Measurements from ENCODE around the gene OR8U1.
"Not testable (repeated sequence)": the region's sequence is repeated elsewhere in the genome, so short reads cannot be mapped to it uniquely, and the experiment has no call there.

The OR8U1 gene

GRCh38 chr11:56375324-56375723, at the start of gene OR8U1:
OR8U1 (plus strand) TSS chr11:56375624; CDS start chr11:56375624, 0 bp downstream.
- no peak for DNase-seq

DNA sequence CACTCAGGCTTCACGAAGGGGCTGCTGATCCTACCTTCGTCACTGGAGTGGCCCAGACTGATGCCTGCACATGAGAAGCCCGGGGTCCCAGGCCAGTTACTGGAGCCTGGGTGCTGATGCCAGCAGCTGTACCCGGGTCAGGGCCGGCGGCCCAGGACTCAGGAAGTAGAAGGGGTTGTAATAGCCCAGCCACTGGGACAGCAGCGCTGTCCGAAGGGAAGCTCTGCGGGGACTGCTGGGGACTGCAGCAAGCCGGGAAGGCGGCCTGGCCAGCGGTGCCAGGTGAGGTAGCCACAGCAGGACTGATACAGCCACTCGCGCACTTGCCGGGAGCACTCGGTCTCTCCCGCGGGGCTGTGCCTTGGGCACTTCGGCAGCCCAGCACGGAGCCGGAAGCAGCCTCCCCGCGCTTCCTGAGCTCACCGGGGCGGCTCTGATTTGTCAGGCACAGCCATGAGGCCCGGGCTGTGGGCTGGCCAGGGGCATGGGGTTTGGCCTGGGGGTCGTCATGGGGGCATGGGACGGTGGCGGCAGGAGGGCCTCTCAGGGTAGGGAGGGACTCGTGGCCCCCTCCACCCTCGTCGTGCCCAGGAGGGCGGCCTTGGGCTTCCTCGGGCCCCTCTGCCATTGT, 43.4 kb upstream of the OR8U1 start:
- no peak for DNase-seq

DNA sequence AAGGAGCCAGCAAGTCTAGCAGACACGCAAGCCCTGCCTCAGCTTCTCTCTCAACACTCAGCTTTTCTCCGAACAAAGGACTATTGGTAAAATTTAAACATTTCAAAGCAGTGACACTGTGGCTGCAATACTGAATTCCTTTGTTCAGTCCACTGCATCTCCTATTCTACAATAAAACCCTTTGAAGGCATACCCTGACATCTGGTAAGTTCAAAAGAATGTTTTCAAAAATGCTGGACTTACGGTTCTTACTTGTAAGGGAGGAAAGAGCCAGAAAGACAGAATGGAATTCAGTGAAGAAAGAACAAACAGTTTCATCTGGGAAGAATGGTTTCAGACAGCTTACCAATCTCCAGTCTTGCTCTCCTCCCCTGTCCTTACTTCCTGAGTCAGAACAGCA, 42.3 kb upstream of the OR8U1 start:
- DNase-seq, result no peak

- no peak for DNase-seq
These were observed 35.1 kb upstream of the OR8U1 start for GRCh38 chr11:56340289-56340688.

DNA sequence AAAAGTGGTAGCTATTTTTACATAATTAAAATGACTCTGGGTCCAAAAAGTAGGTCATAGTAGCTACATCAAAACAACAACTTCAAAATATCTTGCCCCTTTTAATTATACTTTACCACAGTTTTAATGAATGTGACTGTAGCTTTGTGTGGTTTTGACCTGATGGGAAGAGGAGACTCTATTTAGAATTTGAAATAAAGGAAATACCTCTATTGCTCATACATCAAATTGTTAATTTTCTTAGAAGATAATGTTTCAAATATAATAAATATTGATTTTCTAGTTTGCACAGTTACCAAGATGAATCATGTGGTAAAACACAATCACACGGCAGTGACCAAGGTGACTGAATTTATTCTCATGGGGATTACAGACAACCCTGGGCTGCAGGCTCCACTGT, 29.7 kb upstream of the OR8U1 start, which contains the start of gene OR8K1:
Gene OR8K1, plus strand, starts transcription at position 301 of the 400 bp plus-strand sequence. Its CDS starts 0 bp downstream, at position 301.
- DNase-seq, result no peak

DNA sequence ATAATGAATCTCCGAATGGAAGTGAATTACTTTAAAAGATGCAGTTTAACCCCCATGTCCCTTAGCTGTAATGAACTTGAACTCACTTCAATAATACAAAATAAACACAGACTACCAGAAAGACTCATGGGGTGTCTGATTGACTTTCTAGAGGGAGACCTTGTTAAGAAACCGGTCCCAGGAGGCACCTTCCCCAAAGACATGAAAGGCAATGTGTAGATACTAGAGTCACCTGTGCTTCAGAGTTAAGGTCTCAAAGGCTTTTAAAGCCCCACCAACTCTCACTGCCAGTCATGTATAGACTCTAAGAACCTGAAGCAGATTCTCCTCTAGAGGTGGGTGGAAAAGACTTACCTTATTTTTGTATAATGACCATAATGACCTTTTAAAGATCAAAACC, 21.4 kb upstream of the OR8U1 start, which contains the start of gene OR8J1:
Gene OR8J1, plus strand, starts transcription at position 301 of the 400 bp plus-strand sequence. CDS start 5,956 bp downstream, outside the sequence.
- DNase-seq, result no peak

- DNase-seq, result no peak
These were observed 4.7 kb downstream of the OR8U1 start for GRCh38 chr11:56380120-56380519.

- no peak for DNase-seq
These were observed 19.0 kb downstream of the OR8U1 start for GRCh38 chr11:56394381-56394780.

DNA sequence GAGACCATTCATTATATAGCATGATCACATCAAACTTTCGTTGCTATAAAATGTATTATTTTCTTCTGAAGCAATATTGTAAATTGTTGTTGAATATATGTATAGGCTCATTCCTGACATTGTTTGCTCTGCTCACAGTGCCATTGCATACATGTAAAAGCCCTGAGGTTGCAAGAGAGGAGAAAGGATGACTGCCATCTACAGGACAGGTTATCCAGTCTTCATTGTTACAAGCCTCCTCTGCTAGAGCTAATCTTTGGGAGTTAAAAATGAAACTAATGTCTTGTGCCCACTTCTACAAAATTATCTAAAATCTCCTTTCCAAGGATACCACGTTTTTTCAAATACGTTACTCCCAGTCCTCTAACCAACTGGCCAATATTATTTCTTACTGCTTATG, 20.6 kb downstream of the OR8U1 start:
- no peak for DNase-seq

DNA sequence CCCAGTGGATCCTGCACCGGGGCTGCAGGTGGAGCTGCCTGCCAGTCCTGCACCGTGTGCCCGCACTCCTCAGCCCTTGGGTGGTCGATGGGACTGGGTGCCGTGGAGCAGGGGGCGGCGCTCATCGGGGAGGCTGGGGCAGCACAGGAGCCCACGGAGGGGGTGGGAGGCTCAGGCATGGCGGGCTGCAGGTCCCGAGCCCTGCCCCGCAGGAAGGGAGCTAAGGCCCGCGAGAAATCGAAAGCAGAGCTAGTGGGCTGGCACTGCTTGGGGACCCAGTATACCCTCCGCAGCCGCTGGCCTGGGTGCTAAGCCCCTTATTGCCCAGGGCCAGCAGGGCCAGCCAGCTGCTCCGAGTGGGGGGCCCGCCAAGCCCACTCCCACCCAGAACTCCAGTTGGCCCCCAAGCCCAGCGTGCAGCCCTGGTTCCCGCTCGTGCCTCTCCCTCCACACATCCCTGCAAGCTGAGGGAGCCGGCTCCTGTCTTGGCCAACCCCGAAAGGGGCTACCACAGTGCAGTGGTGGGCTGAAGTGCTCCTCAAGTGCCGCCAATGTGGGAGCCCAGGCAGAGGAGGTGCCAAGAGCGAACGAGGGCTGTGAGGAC, 26.5 kb downstream of the OR8U1 start:
- not testable (repeated sequence) for DNase-seq

DNA sequence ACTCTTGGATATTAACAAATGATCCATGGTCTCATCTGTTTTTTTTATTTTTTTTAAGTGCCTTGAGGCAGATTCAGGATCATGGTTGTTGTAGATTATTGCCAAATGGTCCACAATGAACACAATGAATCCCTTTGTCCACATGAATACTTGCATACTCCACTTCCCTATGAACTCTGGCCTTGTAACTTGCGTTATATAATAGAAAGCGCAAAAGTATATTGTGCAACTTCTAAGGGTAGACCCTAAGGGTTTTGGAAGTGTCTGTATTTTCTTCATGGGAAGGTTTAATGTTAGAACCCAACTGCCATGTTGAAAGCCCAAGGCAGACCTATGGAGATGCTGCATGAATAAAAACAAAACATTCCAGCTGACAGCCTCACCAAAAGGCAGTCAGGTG, 29.0 kb downstream of the OR8U1 start:
- no peak for DNase-seq

DNA sequence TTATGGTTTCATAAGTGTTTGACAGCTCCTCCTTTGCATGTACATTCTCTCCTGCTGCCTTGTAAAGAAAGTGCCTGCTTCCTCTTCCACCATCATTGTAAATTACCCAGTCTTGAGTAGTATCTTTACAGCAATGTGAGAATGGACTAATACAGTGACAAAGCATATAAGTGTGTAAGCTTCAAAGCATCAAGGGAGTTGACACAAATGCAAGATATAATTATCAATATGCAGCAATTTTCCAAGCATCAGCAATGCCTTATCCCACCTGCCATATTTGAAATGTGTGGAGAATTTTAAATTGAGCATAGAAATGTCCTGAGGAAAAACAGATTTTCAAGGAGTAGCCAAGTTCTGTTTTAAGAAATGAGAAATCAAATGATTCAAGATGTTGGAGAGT, 35.4 kb downstream of the OR8U1 start:
- DNase-seq, result no peak

DNA sequence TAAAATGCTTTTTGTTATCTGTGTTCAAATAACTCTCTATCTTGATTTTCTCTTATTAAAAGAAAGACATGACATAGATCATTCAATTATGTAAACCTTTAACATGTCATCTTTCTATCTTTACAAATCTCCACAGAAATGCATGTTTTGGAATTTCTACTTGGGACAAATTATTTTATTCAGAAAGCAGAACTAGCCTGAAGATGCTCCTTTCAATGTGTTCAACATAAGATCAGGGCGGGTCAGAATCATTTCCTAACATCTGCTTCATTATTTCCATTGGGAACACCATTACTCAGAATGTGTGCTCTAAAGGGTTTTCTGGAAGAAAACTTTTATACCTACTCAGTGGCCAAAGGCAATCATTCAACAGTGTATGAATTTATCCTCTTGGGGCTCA, 37.0 kb downstream of the OR8U1 start, which contains the start of gene OR5AL1:
Gene OR5AL1, plus strand, starts transcription at position 301 of the 400 bp plus-strand sequence.
- DNase-seq, result no peak

Data from retina (tissue), 1 donor.